Measurements from ENCODE around the gene POLR3C. TPM values are rescaled to one million over a fixed set of nuclear protein-coding genes. Genes with fewer than 3 reads are reported as not detected.

Gene POLR3C
- total and polyA plus RNA-seq, 4 donors = 14.1 to 26.3 (median 21.1) TPM

GRCh38 chr1:145863282-145864018 lies 39.5 kb downstream of the POLR3C start:
- no peak for TF ChIP-seq CTCF (IDR thresholded peaks at IDR 0.05; ENCODE audit: control extremely low read depth, extremely low read depth)
- Histone ChIP-seq H3K27me3 (ENCODE audit: control insufficient read depth in 3 of 3, insufficient read depth in 3 of 3, low read length in 2 of 3) (no peaks in the 10 kb centered on the region), H3K36me3 (ENCODE audit: control insufficient read depth in 4 of 4, insufficient read depth in 4 of 4, low read length in 4 of 4) (peaks cover 0 to 18% (median 2%) of the 10 kb centered on the region in 4 donors), H3K4me1 (ENCODE audit: control insufficient read depth in 5 of 5, insufficient read depth in 5 of 5, low read length in 5 of 5) (peaks cover 0 to 11% (median 0%) of the 10 kb centered on the region in 5 donors), H3K9ac (ENCODE audit: insufficient read depth in 1 of 2, low read length in 2 of 2) (no peak overlapping the region), H3K27ac (ENCODE audit: low read depth in 1 of 2, low read length in 1 of 2) (no peak overlapping the region), H3K4me3 (no peak overlapping the region), H3K9me3 (ENCODE audit: control insufficient read depth in 4 of 4, insufficient read depth in 3 of 4, low read length in 3 of 4) (no peaks in the 10 kb centered on the region)
- DNase-seq = no peak
- no peak for ATAC-seq (ENCODE audit: insufficient read depth, low FRiP score)
- 82 to 91% methylated on average over 5 of the region's 5 CpGs for WGBS, 2 donors

- TF ChIP-seq CTCF (IDR thresholded peaks at IDR 0.05; ENCODE audit: control extremely low read depth, extremely low read depth) = no peak
- no peak for DNase-seq
Measured at GRCh38 chr1:145868232-145868631, 44.2 kb downstream of the POLR3C start.

GRCh38 chr1:145871994-145872924 lies 48.3 kb downstream of the POLR3C start:
- Histone ChIP-seq H3K9ac (ENCODE audit: insufficient read depth in 1 of 2, low read length in 2 of 2) (peak overlapping the region; percentile 55 to 91), H3K36me3 (ENCODE audit: control insufficient read depth in 4 of 4, insufficient read depth in 4 of 4, low read length in 4 of 4) (peaks cover 0 to 5% (median 2%) of the 10 kb centered on the region in 4 donors), H3K27ac (ENCODE audit: low read depth in 1 of 2, low read length in 1 of 2) (peak overlapping the region in 1 of 2 donors; percentile 30), H3K9me3 (ENCODE audit: control insufficient read depth in 4 of 4, insufficient read depth in 3 of 4, low read length in 3 of 4) (no peaks in the 10 kb centered on the region), H3K27me3 (ENCODE audit: control insufficient read depth in 3 of 3, insufficient read depth in 3 of 3, low read length in 2 of 3) (peaks cover 0 to 2% (median 0%) of the 10 kb centered on the region in 3 donors), H3K4me3 (no peak overlapping the region), H3K4me1 (ENCODE audit: control insufficient read depth in 5 of 5, insufficient read depth in 5 of 5, low read length in 5 of 5) (peaks cover 0 to 19% (median 1%) of the 10 kb centered on the region in 5 donors)
- 20 to 30% methylated on average over 47 of the region's 47 CpGs for WGBS, 2 donors
- TF ChIP-seq CTCF (IDR thresholded peaks at IDR 0.05; ENCODE audit: control extremely low read depth, extremely low read depth) = no peak
- peak; percentile 67 for ATAC-seq (ENCODE audit: insufficient read depth, low FRiP score)
- peak; percentile 77 to 93 (median 83) for DNase-seq

More at GRCh38 chr1:145868232-145868631, 44.2 kb downstream of the POLR3C start:
- Histone ChIP-seq H3K9me3 (ENCODE audit: control insufficient read depth in 4 of 4, insufficient read depth in 3 of 4, low read length in 3 of 4) (no peaks in the 10 kb centered on the region), H3K4me1 (ENCODE audit: control insufficient read depth in 5 of 5, insufficient read depth in 5 of 5, low read length in 5 of 5) (peaks cover 0 to 16% (median 1%) of the 10 kb centered on the region in 5 donors), H3K27ac (ENCODE audit: low read depth in 1 of 2, low read length in 1 of 2) (no peak overlapping the region), H3K9ac (ENCODE audit: insufficient read depth in 1 of 2, low read length in 2 of 2) (no peak overlapping the region), H3K4me3 (no peak overlapping the region), H3K36me3 (ENCODE audit: control insufficient read depth in 4 of 4, insufficient read depth in 4 of 4, low read length in 4 of 4) (peaks cover 0 to 18% (median 2%) of the 10 kb centered on the region in 4 donors), H3K27me3 (ENCODE audit: control insufficient read depth in 3 of 3, insufficient read depth in 3 of 3, low read length in 2 of 3) (peaks cover 0 to 2% (median 0%) of the 10 kb centered on the region in 3 donors)
- WGBS, 2 donors = 71 to 91% methylated on average over 4 of the region's 4 CpGs
- no peak for ATAC-seq (ENCODE audit: insufficient read depth, low FRiP score)
